HepG2 (cell line): ENCODE data around the gene DND1. TPM values are rescaled to one million over a fixed set of nuclear protein-coding genes. Genes with fewer than 3 reads are reported as not detected.
A peak's percentile ranks its signal among the peaks of the same experiment; 100 is the strongest.

ENCODE experiments used
- ATF2 ChIP-seq: sonication (generic); formaldehyde crosslinking; IDR thresholded peaks from 2 replicates; pipeline ENCODE4 v1.4.0; 2020; ENCODE audit warnings: missing genetic modification reagents
- BRF2 ChIP-seq: sonication (generic); formaldehyde crosslinking; IDR thresholded peaks from 2 replicates; pipeline ENCODE4 v1.8.1; 2022; ENCODE audit warnings: mild to moderate bottlenecking, missing genetic modification reagents
- CBX1 ChIP-seq: IDR thresholded peaks from one replicate; pipeline ENCODE4 v1.6.1; 2016; ENCODE audit warnings: antibody characterized with exemption, low read depth
- CBX5 ChIP-seq: sonication (generic); formaldehyde crosslinking; IDR thresholded peaks from 2 replicates; pipeline ENCODE4 v1.4.0; 2020; ENCODE audit warnings: missing genetic modification reagents, borderline replicate concordance
- CEBPG ChIP-seq: IDR thresholded peaks from 2 replicates; pipeline ENCODE4 v1.6.1; 2016
- DNMT1 ChIP-seq: sonication (generic); formaldehyde crosslinking; IDR thresholded peaks from 2 replicates; pipeline ENCODE4 v1.5.1; 2020; ENCODE audit warnings: mild to moderate bottlenecking, missing genetic modification reagents
- HIVEP1 ChIP-seq: sonication (generic); formaldehyde crosslinking; IDR thresholded peaks from 2 replicates; pipeline ENCODE4 v1.4.0; 2020; ENCODE audit warnings: mild to moderate bottlenecking, missing genetic modification reagents
- IKZF5 ChIP-seq: IDR thresholded peaks from 2 replicates; pipeline ENCODE4 v1.6.1; 2018; ENCODE audit warnings: missing genetic modification reagents, mild to moderate bottlenecking, missing compliant biosample characterization
- KLF11 ChIP-seq: IDR thresholded peaks from 2 replicates; pipeline ENCODE4 v1.6.1; 2016; ENCODE audit warnings: missing compliant biosample characterization
- NCOA2 ChIP-seq: sonication (generic); formaldehyde crosslinking; IDR thresholded peaks from 2 replicates; pipeline ENCODE4 v1.8.0; 2022; ENCODE audit warnings: inconsistent platforms
- NFAT5 ChIP-seq: sonication (generic); formaldehyde crosslinking; IDR thresholded peaks from 2 replicates; pipeline ENCODE4 v1.4.0; 2020; ENCODE audit warnings: missing genetic modification reagents
- RAD51 ChIP-seq: fragments of 450-650 bp; IDR thresholded peaks from 2 replicates; pipeline ENCODE4 v1.6.1; 2016; ENCODE audit warnings: borderline replicate concordance
- XBP1 ChIP-seq: sonication (generic); formaldehyde crosslinking; IDR thresholded peaks from 2 replicates; pipeline ENCODE4 v1.5.0; 2020; ENCODE audit warnings: missing genetic modification reagents
- ZBTB43 ChIP-seq: sonication (generic); formaldehyde crosslinking; conservative IDR thresholded peaks from 2 replicates; pipeline ENCODE4 v1.4.0; 2020; ENCODE audit warnings: missing genetic modification reagents
- ZNF543 ChIP-seq: sonication (generic); formaldehyde crosslinking; IDR thresholded peaks from 2 replicates; pipeline ENCODE4 v1.4.0; 2020; ENCODE audit warnings: mild to moderate bottlenecking, missing genetic modification reagents
- ZNF800 ChIP-seq: sonication (generic); formaldehyde crosslinking; IDR thresholded peaks from 2 replicates; pipeline ENCODE4 v1.4.0; 2020; ENCODE audit warnings: missing genetic modification reagents
- ZSCAN9 ChIP-seq: IDR thresholded peaks from 2 replicates; pipeline ENCODE4 v1.6.1; 2016; ENCODE audit warnings: borderline replicate concordance
- polyA plus RNA-seq, 8 experiments: library from polyadenylated mRNA; depleted of rRNA in 3 of 8; stranded (reverse) in 7 of 8; unstranded in 1 of 8; fragments of >200 nt; fragmentation: Illumina TruSeq in 4 of 8; extraction: Trizol in 4 of 8; gene quantifications; 2 replicates each; pipeline versions ENCODE4 v1.2.1 to v1.2.3, GENCODE V29; 2011 to 2016; ENCODE audit warnings: low read depth in 4 of 8, missing spikeins in 1 of 8, mixed read lengths in 1 of 8; ENCODE audit not compliant: insufficient read depth in 1 of 8
- total RNA-seq, 5 experiments: library from RNA; depleted of rRNA; stranded (reverse); fragments of >200 nt; fragmentation: Illumina TruSeq; extraction: Trizol; gene quantifications; 2 replicates each; pipeline ENCODE4 v1.2.3, GENCODE V29; 2016; ENCODE audit warnings: low read depth in 1 of 5

The DND1 gene
- total and polyA plus RNA-seq, 2 of the 13 experiments (the other 11 are each of a cell fraction or from before 2014, with no cell fraction given) = 0.48 to 0.55 TPM

GRCh38 chr5:140710899-140711552, 37.6 kb upstream of the DND1 start (continued):
- no peak for TF ChIP-seq NCOA2 (CRISPR knock-in tag)
- peak; percentile 96; the same call in 1 of the 2 replicates for TF ChIP-seq IKZF5 (CRISPR knock-in tag)
- TF ChIP-seq HIVEP1 (CRISPR knock-in tag) = no peak
- TF ChIP-seq ATF2 (CRISPR knock-in tag) = peak; percentile 57; the same call in 1 of the 2 replicates
- TF ChIP-seq CEBPG (CRISPR knock-in tag) = peak; percentile 35; the same call in 1 of the 2 replicates
- TF ChIP-seq CBX5 = peak; percentile 73; the same call in 1 of the 2 replicates
- no peak for TF ChIP-seq RAD51
- TF ChIP-seq KLF11 = peak; percentile 50; the same call in 1 of the 2 replicates
- TF ChIP-seq ZNF543 (CRISPR knock-in tag) = no peak
- TF ChIP-seq ZSCAN9 (CRISPR knock-in tag) = 0 out of 2 replicates have a peak, but pooled peaks have one; percentile 71
- 0 out of 2 replicates have a peak, but pooled peaks have one; percentile 44 for TF ChIP-seq BRF2 (CRISPR knock-in tag)
- TF ChIP-seq NFAT5 (CRISPR knock-in tag) = no peak
- peak; percentile 71; the same call in 1 of the 2 replicates for TF ChIP-seq ZNF800 (CRISPR knock-in tag)
- no peak for TF ChIP-seq ZBTB43 (CRISPR knock-in tag)
- peak; percentile 82; the same call in 1 of the 2 replicates for TF ChIP-seq XBP1
- TF ChIP-seq CBX1 = no peak
- TF ChIP-seq DNMT1 (CRISPR knock-in tag) = no peak
